GM18907 (cell line): ENCODE measurements around the gene CMTM2.
"Not testable (repeated sequence)": the region's sequence is repeated elsewhere in the genome, so short reads cannot be mapped to it uniquely, and the experiment has no call there.

Experiments used
- ATAC-seq: cut with Tn5 transposase; IDR thresholded peaks from one replicate; pipeline ENCODE4 v1.9.1; 2021; ENCODE audit warnings: mild to moderate bottlenecking, moderate library complexity; ENCODE audit not compliant: unreplicated experiment

CMTM2 gene

DNA sequence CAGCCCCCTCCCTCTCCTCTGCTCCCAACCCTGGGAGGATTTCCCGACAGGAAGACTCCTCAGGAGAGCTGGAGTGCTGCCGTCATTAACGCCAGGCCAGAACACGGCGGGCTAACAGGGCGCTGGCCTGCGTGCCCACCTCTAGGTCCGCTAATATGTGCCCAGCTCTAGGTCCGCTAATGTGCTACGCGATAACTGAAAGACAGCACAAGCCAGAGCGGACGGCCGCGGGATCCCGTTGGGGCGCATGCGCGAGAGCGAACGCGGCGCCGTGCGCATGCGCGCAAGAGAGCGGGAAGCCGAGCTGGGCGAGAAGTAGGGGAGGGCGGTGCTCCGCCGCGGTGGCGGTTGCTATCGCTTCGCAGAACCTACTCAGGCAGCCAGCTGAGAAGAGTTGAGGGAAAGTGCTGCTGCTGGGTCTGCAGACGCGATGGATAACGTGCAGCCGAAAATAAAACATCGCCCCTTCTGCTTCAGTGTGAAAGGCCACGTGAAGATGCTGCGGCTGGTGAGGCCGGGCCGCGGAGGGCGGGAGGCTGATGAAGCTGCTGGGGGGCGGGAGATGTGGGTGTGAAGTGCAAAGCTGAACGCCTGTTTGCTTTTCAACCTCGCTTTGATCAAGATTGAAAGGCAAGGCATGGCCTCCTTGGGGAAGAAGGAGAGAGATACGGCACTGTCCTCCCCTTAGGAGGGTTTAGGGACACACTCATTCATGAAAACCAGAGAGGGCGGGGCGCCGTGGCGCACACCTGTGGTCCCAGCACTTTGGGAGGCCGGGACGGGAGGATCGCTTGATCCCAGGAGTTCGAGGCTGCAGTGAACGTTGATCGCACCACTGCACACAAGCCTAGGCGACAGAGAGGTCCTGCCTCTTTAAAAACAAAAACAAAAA lies 26.7 kb upstream of the CMTM2 start, which contains the start of gene CKLF:
Gene CKLF, plus strand, starts transcription at position 291 of the 892 bp plus-strand sequence. Its CDS starts 140 bp downstream, at position 431.
- peak; percentile 77 for ATAC-seq

DNA sequence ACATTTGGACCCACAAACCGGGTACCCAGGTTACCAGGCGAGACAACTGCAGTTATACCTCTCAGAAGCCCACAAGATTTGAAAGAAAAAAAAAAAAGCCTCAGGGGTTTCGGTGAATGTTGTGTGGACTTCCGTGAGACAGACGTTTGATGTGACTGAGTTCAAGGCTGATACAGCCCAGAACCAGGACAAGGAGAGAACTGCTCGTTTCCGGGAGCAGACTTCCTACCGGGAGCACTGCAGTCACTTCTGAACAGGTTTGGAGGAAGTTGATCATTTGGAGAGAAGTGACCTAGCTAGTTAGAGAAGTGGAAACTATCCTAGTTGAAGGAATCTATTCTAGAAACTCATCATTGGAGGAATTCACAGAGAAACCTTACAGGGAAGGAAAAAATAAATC lies 26.0 kb upstream of the CMTM2 start:
- no peak for ATAC-seq

DNA sequence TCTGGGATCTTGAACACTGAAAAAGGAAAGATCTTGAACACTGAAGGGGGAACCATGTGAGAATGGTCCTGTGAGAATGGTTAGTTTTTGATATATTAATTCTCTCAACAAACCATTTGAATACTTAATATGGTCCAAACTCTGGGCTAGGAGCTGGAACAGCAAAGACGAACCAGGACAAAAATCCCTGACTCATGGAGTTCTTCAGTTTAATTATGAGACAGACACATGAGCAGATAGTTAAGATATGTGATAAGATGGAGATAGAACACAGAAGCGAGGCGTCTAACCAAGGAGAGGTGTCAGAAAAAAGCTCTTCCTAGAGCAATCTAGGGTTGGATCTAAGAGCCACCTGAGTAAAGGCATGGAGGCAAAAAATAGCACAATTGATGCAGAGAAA lies 25.2 kb upstream of the CMTM2 start:
- ATAC-seq: no peak

DNA sequence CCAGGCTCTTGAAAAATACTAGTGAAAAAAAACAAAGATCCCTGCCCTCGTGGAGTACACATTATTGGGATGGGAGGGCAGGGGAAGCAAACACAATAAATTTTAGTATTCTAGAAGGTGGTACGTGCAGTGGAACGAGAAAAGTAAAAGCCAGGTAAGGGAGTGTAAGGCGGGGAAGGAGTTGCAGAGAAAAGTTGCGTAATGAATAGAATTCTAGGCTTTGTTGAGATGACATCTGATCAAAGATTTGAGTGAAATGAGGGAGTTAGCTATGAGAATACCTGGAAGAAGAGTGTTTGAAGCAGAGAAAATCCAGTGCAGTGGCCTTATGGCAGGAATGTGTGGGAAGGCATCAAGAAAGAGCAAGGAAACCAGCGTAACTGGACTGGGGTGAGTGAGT lies 24.8 kb upstream of the CMTM2 start:
- no peak for ATAC-seq

DNA sequence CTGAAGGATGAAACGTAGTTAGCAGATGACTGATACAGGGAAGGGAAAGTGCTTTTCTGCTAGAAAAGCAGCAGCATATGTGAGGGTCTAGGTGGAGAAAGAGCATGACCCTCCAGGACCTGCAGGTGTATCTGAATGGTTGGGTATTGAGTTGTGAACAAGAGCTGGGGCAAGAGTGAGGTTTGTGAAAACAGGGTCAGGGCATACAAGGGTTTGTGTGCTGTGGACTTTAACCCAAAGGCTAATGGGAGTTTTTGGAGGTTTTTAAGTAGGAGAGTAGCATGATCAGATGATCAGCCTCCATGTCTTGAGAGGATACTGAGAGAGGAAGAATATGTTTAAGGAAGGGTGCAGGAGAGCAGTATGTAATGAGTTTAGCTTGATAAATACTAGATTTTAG lies 19.2 kb upstream of the CMTM2 start:
- ATAC-seq: no peak

DNA sequence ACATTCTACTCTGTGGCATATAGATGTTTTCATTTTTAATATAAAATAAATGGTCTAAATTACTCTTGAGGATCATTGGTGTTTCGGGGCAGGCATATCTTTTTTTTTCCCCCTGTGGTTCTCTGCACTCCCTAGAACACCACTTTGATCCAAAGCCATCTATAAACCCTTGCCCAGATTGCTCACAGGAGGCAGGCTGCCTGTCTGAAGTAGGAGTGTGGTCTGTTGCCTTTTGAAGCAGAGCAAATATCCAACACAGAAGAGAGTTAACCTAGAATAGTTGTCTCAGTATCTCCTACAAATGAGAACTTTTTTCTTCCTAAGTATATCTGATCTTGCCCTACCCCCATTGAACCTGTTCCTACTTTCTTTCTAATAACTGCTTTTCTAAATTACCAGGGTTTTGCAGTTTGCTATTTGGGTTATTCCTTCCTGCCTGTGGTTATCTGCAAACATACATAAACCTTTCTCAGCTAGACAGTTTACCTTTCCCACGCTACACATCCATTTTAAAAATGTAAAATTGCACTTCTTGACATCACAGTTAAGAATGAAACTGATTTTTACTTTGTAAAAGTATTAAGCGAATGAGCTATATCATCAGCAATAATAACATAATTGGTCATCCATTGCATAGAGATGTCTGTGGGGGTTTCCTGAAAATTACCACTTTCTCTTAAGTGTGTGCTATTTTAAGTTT lies 17.7 kb upstream of the CMTM2 start:
- no peak for ATAC-seq

DNA sequence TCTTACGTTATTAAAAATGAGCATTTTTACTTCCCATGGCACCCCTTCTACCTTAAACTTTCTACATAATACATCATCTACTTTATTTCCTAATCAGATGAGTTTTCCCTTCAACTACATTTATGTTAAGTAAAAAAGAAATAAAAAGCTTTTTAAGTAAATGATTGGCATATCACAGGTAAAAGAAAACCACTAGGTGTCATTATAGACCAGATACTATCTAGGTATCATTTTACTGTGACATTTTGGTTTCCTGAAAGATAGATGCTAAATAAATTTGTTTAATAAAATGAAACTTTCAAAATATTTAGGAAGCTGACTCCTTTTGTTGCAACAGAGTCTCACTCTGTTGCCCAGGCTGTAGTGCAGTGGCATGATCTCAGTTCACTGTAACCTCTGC lies 16.9 kb upstream of the CMTM2 start:
- ATAC-seq: no peak

DNA sequence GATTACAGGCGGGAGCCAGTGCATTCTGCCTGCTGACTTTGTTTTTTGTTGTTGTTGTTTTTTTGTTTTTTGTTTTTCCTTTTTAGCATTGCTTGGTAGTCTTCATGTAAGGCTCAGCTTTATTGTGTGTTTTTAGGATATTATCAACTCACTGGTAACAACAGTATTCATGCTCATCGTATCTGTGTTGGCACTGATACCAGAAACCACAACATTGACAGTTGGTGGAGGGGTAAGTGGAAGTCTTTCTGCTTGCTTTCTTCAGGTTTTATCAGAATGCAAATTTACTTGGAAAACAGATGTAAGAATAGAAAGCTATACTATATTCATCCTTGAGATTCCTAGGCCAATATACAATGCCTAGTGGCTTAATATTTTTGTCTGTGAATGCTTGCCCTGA lies 16.3 kb upstream of the CMTM2 start:
- no peak for ATAC-seq

DNA sequence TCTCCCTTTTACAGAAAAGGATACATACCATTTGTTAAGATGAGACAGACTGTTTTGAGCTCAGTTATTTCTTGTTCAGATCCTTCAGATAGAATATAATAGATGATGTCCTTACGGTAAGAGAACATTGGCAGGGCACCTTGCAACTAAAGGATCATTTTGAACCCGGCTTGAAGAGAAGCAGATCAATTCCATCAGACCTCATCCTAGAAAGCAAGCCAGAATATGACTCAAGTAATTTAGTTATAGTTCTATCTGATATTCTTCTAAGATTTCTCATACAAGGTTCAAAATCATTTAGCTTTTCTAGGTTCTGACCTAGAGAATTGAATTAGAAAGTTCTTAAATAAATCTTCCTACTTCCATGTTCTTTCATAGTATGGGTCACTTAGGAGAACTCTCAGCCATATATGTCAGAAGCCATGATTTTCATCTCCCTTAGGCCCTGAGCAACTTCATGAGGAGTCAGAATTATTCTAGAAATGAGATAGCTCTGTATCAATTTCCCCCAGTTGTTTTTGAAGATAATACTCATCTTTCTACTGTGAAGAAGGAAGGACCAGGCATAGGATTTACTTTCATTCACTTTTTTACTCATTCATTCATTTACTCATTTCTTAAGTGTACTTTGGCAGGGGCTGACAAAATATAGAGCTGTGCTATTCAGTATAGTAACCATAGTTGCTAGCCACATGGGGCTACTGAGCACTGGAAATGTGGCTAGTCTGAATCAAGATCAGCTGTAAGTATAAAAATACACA lies 15.5 kb upstream of the CMTM2 start:
- ATAC-seq: no peak

DNA sequence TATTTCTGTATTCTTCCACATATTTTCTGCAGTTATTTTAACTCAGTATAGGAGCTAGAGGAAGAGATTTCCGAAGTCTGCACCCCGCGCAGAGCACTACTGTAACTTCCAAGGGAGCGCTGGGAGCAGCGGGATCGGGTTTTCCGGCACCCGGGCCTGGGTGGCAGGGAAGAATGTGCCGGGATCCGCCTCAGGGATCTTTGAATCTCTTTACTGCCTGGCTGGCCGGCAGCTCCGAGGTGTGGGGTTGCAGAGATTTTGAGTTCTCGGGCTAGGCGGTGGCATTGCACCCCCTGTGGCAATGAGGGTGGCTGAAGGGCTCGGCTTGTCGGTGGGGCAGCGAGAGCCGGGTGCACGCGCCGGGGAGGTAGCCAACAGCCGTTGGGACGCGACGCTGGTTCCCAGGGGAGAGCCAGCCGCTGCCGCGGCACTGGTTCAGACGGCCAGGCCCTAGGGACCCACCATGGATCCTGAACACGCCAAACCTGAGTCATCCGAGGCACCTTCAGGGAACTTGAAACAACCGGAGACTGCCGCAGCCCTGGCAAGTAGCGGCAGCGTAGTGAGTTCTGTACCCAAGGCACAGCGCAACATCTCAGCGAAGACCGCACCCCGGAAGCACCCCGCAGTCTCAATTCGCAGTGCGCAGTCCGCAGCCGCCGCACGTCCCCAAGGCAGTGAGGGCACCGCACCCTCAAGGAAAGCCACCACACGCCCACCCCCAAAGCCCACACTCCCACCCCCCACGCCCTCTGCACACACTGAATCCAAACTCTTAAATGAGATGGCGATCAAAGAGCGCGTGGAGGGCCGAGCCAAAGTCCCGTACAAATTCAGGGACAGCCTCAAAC lies 13.0 kb upstream of the CMTM2 start, which contains the start of gene CMTM1:
Gene CMTM1, plus strand, starts transcription at position 389 of the 851 bp plus-strand sequence. Its CDS starts 75 bp downstream, at position 464.
- ATAC-seq: no peak

DNA sequence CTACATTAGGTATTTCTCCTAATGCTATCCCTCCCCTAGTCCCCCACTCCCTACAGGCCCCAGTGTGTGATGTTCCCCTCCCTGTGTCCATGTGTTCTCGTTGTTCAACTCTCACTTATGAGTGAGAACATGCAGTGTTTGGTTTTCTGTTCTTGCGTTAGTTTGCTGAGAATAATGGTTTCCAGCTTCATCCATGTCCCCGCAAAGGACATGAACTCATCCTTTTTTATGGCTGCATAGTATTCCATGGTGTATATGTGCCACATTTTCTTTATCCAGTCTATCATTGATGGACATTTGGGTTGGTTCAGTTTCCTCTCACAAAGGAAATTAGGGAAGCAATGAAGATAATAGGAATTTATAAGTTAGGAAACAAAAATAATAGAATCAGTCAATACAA lies 12.0 kb upstream of the CMTM2 start:
- ATAC-seq: not testable (repeated sequence)

DNA sequence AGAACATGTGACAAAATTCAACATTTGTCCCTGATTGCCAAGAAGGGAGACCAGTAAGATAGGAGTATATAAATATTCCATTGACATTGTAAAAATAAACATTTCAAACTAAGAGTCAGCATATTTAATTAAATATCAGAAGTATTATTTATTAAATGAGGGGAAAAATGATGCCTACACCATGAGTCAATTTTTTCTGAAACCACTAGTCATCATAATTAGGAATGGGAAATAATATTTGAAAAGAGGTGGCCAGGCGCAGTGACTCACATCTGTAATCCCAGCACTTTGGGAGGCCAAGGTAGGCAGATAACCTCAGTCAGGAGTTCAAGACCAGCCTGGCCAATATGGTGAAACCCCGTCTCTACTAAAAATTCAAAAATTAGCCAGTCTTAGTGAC lies 10.9 kb upstream of the CMTM2 start:
- no peak for ATAC-seq

DNA sequence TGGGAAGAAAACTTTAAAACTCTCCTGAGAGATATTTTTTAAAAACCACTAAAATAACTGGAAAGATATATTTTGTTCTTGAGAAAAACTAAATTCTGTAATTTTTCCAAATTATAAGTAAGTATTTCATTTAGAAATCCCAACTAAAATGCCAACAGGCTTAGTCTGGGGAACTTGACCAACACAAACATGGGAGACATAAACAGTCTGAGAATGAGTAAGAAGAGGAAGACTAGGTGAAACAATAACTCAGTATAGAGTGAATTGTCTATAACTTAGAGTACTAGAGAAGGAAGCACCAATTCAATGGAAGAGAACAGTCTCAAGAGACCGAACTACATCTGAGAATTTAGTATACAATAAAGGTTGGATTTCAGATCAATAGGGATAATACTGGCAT lies 10.1 kb upstream of the CMTM2 start:
- ATAC-seq: no peak

DNA sequence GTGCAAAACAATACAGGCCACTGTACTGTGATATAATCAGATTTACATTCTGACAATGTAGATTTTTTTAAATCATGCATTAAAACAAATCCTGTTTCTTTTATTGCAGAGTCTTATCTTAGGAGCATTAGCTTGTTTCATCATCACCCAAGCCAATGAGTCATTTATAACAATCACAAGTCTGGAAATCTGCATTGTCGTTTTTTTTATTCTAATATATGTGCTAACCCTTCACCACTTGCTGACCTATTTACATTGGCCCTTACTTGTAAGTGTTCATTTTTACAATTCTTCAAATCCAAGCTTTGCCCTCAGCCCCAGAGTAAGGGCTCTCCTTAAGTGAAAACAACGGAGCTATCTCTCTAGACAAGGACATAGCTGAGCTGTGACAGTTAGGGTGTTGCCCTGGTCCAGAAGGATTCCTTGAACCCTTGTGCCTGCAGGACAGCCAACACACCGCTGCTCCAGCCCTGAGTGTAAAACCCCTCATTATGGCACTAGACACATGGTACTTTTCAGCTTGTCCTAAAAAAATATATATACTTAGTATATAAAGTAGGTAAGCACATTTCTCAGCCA lies 9.3 kb upstream of the CMTM2 start:
- ATAC-seq: no peak

DNA sequence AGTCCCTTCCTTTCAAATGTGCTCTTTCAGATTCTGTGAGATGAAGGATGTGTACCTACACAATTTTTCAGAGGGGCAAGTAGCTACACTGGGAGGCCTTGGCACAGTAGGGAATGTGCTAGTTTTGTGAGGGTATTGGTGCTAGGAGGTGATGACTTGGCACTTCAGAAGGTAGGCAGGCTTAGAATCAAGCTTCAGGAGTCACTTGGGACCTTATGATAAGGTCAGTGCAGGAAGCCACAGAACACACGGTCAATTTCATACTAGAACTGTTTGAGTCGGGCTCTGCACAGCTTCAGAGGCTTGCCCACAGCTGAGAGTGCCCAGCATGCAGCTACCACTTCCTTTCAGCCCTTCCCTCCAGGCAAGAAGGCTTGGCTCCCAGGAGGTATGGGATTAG lies 6.9 kb upstream of the CMTM2 start:
- ATAC-seq: no peak

DNA sequence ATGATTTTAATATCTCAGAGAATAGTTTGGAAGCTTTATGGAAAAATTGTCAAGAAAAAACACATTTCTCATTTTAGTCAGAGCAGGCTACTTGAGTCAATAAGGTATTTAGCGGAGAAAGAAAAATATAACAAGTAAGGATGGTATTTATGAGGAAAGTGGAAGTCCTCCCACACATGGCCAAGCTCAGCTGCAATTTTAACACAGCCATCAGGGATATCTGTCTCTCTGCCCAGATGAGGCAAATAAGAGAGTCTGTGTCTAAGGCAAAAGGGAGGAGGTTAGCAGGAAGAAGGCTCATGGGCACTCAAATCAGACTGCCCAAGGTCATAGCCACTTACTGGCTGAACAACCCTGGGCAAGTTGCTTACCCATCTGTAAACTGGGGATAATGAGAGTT lies 5.2 kb upstream of the CMTM2 start:
- no peak for ATAC-seq

DNA sequence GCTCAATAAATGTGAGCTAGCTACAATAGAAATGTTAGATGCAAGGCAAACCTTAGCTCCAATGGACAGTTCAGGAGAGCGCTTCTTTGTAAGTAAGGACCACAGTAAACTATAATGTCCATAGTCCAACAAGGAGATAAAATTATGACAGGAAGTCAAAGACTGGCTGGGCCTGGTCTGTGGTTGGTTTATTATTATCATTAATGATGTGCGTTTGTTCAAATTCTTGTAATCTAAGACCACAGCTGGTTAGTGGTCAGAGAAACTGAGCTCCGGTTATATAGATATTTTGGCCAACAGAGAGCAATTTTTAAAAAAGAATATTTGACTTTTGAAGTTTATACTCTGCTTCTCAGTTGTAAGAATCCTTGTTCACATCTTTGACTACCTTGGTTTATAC lies 4.7 kb upstream of the CMTM2 start:
- ATAC-seq: no peak

DNA sequence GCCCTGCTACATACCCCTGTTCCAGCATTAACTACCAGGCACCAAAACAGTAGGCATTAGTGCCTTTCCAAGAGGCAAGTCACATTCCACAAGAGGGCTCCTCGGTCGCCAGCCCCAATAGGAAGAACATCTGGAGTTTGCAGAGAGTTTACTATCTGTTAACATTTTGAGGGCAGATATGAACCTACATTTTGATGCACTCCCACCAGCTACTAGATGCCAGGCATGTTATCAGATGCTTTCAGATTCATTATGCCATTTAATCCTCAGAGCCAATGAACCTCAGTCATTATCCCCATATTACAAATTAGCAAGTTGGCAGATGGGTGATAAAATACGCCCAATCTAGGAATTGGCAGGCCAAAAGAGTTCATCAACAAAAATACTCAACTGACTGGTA lies 4.2 kb upstream of the CMTM2 start:
- ATAC-seq: no peak

DNA sequence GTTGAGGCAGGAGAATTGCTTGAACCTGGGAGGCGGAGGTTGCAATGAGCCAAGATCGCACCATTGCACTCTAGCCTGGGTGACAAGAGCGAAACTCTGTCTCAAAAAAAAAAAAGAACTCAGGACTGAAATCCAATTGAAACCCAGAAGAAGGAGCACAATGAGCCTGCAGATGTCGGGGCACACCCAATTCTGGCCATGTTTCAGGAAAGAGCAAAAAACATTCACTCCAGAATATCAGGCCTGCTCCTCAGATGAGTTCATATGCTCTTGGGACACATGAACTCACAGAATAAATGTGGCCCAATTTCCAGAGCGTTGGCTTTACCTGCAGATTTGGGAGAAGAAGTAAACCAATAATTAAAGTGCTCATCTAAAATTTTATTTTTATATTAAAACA lies 3.0 kb upstream of the CMTM2 start:
- no peak for ATAC-seq

DNA sequence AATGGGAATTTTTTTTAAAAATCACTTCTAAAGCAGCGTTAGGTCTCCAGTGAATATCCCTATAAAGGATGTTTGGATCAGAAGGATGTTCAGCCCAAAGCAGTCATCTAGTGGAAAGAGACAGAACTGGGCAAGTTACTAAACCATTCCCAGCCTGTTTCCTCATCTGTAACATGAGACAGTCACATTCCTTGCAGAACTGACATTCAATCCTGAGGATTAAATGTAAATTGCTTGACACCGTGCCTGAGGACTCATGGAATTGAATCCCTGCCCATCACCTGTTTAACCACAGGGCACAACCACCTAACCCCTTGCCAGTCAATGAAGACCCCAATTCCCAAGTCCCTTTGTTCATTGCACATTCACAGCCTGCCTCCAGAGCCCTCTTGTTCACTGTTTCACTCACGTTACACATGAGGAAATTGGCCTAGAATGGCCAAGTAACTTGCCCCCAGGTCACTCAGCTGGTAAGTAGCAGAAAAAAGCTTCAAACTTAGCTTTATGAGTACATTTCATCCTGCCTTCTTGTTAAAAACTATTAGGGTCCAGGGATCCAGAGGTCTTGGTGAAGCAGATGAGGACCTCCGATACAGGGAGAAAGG lies 1.4 kb downstream of the CMTM2 start:
- no peak for ATAC-seq
